WI38 (cell line): Measurements from ENCODE around the gene TFDP2.

Source experiments
- H3K4me3 ChIP-seq: 2 replicates; pipeline ENCODE4 v1.5.1; 2011; ENCODE audit warnings: low read depth, mild to moderate bottlenecking, control low read depth, low read length
- TF ChIP-seq, protein P1 (sequence below): IDR thresholded peaks from 2 replicates; pipeline ENCODE4 v1.5.1; 2012; ENCODE audit warnings: low read depth, mild to moderate bottlenecking, control low read depth, low read length

The TFDP2 gene

DNA sequence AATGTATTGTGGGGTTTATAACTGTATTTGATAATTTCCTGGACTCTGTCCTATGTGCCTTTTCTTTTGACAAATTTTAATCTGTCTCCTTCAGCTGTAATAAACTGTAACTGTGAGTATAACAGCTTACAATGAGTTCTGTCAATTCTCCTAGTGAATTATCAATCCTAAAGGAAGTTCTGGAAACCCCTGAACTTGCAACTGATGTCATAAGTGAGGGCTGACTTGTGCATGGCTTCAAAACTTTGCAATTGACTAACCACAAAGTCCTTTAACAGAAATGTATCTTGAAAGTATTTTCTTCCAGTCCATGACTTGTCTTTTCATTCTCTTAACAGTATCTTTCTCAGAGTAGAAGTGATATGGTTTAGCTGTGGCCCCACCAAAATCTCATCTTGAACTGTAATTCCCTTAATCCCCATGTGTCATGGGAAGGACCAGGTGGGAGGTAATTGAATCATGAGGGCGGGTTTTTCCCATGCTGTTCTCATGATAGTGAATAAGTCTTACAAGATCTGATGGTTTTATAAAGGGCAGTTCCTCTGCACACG is 108.3 kb downstream of the TFDP2 start:
- H3K4me3 ChIP-seq, result no peak overlapping the region
- TF ChIP-seq, protein P1, sequence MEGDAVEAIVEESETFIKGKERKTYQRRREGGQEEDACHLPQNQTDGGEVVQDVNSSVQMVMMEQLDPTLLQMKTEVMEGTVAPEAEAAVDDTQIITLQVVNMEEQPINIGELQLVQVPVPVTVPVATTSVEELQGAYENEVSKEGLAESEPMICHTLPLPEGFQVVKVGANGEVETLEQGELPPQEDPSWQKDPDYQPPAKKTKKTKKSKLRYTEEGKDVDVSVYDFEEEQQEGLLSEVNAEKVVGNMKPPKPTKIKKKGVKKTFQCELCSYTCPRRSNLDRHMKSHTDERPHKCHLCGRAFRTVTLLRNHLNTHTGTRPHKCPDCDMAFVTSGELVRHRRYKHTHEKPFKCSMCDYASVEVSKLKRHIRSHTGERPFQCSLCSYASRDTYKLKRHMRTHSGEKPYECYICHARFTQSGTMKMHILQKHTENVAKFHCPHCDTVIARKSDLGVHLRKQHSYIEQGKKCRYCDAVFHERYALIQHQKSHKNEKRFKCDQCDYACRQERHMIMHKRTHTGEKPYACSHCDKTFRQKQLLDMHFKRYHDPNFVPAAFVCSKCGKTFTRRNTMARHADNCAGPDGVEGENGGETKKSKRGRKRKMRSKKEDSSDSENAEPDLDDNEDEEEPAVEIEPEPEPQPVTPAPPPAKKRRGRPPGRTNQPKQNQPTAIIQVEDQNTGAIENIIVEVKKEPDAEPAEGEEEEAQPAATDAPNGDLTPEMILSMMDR, result no peak

DNA sequence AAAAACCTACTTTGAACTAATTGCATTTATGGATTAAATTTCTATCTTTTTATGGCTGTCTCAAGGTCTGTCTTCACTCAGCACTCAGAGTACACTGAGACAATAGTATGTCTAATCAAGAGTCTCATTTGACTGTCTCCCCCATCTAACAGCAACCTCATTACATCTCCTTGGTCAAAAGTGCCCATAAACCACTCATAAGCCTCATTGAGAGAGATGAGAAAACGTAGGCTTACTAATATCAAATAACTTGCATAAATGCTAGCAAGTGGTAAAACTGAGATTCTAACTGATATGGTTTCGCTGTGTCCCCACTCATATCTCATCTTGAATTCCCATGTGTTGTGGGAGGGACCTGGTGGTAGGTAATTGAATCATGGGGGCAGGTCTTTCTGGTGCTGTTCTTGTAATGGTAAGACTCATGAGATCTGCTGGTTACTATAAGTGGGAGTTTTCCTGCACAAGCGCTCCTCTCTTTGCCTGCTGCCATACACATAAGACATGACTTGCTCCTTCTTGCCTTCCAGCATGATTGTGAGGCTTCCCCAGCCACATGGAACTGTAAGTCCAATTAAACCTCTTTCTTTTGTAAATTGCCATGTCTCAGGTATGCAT is 113.9 kb downstream of the TFDP2 start:
- TF ChIP-seq, protein P1, result no peak
- no peak overlapping the region for H3K4me3 ChIP-seq

DNA sequence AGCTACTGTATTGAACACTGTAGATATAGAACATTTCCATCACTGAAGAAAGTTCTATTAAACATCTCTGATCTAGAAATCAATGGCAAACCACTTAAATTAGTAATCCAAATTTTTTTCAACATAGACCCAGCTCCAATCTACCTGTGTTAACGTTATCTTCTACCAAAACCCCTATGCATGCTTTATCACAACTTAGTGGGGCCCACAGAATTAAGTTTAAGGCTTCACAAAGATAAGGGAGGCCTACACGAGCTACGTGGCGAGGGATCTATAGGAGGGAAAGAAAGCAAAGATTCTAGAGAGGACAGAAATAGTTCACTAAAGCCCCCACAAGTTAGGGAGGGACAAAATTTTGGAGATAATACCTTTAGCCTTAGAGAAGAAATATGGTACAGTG is 116.1 kb downstream of the TFDP2 start:
- TF ChIP-seq, protein P1, result no peak
- H3K4me3 ChIP-seq, result no peak overlapping the region

DNA sequence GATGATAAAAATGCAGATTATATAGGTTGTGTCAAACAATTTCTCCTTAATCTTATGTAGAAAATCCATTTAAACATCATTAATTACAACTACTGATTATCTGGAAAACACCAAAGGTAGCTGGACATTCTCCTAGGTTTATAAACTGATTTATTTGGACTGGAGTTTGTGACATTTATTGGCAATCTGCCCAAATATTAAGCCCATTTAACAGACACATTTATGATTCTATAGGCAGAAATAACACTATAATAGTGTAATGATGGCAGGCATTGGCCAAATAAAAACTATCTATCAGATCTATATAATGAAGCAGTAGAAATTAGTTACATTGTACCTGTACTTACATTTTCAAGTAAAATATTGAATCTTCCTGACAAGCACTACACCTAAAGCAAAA is 117.8 kb downstream of the TFDP2 start:
- TF ChIP-seq, protein P1, result no peak
- no peak overlapping the region for H3K4me3 ChIP-seq

DNA sequence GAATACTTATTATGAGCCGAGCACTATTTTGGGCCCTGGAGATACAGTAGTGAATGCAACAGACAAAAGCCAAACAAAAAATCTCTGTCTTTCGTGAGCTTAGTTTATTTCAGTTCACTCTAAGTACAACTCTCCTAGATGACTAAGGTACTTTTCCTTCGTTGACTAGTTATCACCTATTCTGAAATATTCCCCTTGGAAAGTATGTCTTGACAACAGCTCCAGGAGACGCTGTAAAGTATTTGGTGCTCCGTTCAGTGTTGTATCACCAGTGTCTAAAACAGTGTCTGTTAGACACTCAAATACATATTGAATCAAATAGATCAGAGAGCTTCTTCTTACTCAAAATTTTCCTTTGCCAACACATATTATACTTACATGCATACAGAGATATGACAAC is 119.6 kb downstream of the TFDP2 start:
- H3K4me3 ChIP-seq, result no peak overlapping the region
- TF ChIP-seq, protein P1, result no peak

DNA sequence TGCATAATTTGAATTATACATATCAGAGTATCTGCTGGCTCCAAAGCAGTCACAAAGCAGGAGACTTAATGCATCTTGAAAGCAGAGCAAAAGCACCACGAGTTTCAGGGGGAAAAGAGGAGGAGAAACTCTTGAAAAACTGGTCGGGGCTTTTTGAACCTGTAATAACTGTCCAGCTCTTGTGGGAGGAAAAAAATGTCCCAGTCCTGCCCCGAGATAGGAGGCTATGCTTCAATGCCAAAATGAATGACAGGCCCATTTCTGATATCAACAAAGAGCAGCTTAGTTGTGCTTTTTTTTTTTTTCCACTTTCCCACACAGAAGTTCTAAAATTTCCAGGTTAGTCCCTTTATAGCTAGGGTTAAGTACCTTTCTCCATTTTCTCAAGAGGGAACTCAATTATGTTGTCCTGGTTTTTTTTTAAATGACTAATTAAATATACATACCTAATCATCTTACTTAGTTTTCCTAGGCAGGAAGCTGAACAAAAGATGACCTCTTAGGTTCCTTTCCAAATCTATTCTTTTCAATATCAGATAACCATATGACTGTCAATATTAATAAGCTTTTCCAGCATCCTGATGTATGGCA is 120.2 kb downstream of the TFDP2 start:
- TF ChIP-seq, protein P1, result no peak
- no peak overlapping the region for H3K4me3 ChIP-seq

DNA sequence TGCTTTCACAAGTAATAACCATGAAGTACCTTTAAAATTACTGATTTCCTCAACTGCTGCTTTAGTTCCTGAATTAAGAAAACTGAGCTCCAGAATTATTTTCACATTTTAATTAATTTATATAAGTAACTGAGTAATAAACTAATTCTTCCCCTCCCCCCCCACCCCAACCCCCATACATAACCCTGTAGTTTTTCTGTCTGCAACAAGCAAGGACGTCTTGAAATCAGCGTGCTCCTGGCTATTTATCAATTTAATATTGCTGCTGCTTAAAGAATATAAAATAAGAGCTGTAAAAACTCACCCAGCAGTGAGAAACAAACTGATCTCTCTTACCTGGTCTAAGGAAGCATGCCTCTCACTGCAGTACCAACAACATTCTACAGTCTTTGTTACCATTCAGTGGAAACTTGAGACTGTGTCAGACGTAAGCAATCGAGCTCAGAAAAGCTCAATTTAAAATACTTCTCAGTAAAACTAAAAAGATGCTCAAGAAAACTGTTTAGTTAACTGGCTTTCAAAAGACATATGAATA is 121.0 kb downstream of the TFDP2 start:
- TF ChIP-seq, protein P1, result no peak
- peak overlapping the region; percentile 64 for H3K4me3 ChIP-seq
